Mesenchymal stem cell (in vitro differentiated cells and primary cell): ENCODE results near the gene LSR.

Source experiments
- DNase-seq: peaks from one replicate; pipeline ENCODE4 v3.0.0-alpha.2; 2013
- H2AFZ ChIP-seq: one replicate; pipeline ENCODE4 v1.6.1; 2013; ENCODE audit warnings: low read depth, mild to moderate bottlenecking, control low read depth, inconsistent platforms, low read length, moderate library complexity
- H2AK5ac ChIP-seq: 2 replicates; pipeline ENCODE4 v1.6.1; 2013; ENCODE audit warnings: low read length, moderate library complexity, mild to moderate bottlenecking, inconsistent platforms; ENCODE audit not compliant: severe bottlenecking
- H2BK120ac ChIP-seq: one replicate; pipeline ENCODE4 v1.6.1; 2013; ENCODE audit warnings: low read depth, mild to moderate bottlenecking, inconsistent platforms, low read length, moderate library complexity
- H2BK12ac ChIP-seq, 2 experiments: one replicate each; pipeline ENCODE4 v1.6.1; 2013; ENCODE audit warnings: inconsistent platforms in 2 of 2, low read length in 2 of 2, mild to moderate bottlenecking in 2 of 2, moderate library complexity in 2 of 2, control low read depth in 1 of 2
- H2BK15ac ChIP-seq: one replicate; pipeline ENCODE4 v1.6.1; 2013; ENCODE audit warnings: mild to moderate bottlenecking, low read depth, inconsistent platforms; ENCODE audit not compliant: poor library complexity, severe bottlenecking
- H2BK5ac ChIP-seq: 2 replicates; pipeline ENCODE4 v1.6.1; 2013; ENCODE audit warnings: low read depth, mild to moderate bottlenecking, low read length, control low read depth, inconsistent platforms; ENCODE audit not compliant: poor library complexity, severe bottlenecking
- H3K14ac ChIP-seq, 2 experiments: one replicate each; pipeline ENCODE4 v1.6.1; 2013; ENCODE audit warnings: inconsistent platforms in 2 of 2, low read length in 2 of 2, control low read depth in 1 of 2, mild to moderate bottlenecking in 1 of 2, moderate library complexity in 1 of 2
- H3K18ac ChIP-seq, 2 experiments: one replicate each; pipeline ENCODE4 v1.6.1; 2013; ENCODE audit warnings: inconsistent platforms in 2 of 2, low read length in 2 of 2, control low read depth in 1 of 2, low read depth in 1 of 2, mild to moderate bottlenecking in 1 of 2
- H3K23ac ChIP-seq, 2 experiments: one replicate each; pipeline ENCODE4 v1.6.1; 2013; ENCODE audit warnings: inconsistent platforms in 2 of 2, low read length in 2 of 2, mild to moderate bottlenecking in 2 of 2, moderate library complexity in 2 of 2, control low read depth in 1 of 2
- H3K27ac ChIP-seq: 2 replicates; pipeline ENCODE4 v1.5.1; 2013; ENCODE audit warnings: mild to moderate bottlenecking, moderate library complexity, low read length, control low read depth, inconsistent platforms; ENCODE audit not compliant: poor library complexity, severe bottlenecking
- H3K27me3 ChIP-seq, 2 experiments: 2 replicates each; pipeline versions ENCODE4 v1.6.1 to v1.7.0; 2013; ENCODE audit warnings: low read length in 2 of 2, mild to moderate bottlenecking in 2 of 2, moderate library complexity in 2 of 2, control low read depth in 1 of 2, inconsistent platforms in 1 of 2; ENCODE audit not compliant: control insufficient read depth in 1 of 2, insufficient read depth in 1 of 2
- H3K36me3 ChIP-seq, 2 experiments: 2 replicates each; pipeline versions ENCODE4 v1.6.1 to v1.7.0; 2013; ENCODE audit warnings: low read length in 2 of 2, control low read depth in 1 of 2, inconsistent platforms in 1 of 2, low read depth in 1 of 2, mild to moderate bottlenecking in 1 of 2; ENCODE audit not compliant: insufficient read depth in 2 of 2, control insufficient read depth in 1 of 2
- H3K4ac ChIP-seq, 2 experiments: one replicate each; pipeline ENCODE4 v1.6.1; 2013; ENCODE audit warnings: inconsistent platforms in 2 of 2, low read length in 2 of 2, mild to moderate bottlenecking in 2 of 2, moderate library complexity in 2 of 2, control low read depth in 1 of 2, low read depth in 1 of 2
- H3K4me1 ChIP-seq: 2 replicates; pipeline ENCODE4 v1.6.1; 2013; ENCODE audit warnings: low read depth, low read length, control low read depth; ENCODE audit not compliant: control insufficient read depth, insufficient read depth
- H3K4me2 ChIP-seq: 2 replicates; pipeline ENCODE4 v1.6.1; 2013; ENCODE audit warnings: low read length, mild to moderate bottlenecking, inconsistent platforms; ENCODE audit not compliant: poor library complexity, severe bottlenecking
- H3K4me3 ChIP-seq, 2 experiments: 2 replicates each; pipeline versions ENCODE4 v1.5.1 to v1.7.0; 2013; ENCODE audit warnings: low read length in 2 of 2, mild to moderate bottlenecking in 2 of 2, control low read depth in 1 of 2, low read depth in 1 of 2; ENCODE audit not compliant: insufficient read depth in 1 of 2
- H3K79me1 ChIP-seq: replicated peaks from 2 replicates; pipeline ENCODE4 v1.6.1; 2013; ENCODE audit warnings: mild to moderate bottlenecking, control low read depth, low read length, inconsistent platforms; ENCODE audit not compliant: poor library complexity, severe bottlenecking
- H3K9ac ChIP-seq: 2 replicates; pipeline ENCODE4 v1.7.0; 2013; ENCODE audit warnings: mild to moderate bottlenecking, low read length, moderate library complexity
- H3K9me3 ChIP-seq: 2 replicates; pipeline ENCODE4 v1.7.0; 2013; ENCODE audit warnings: mild to moderate bottlenecking, low read length; ENCODE audit not compliant: control insufficient read depth
- H4K8ac ChIP-seq: one replicate; pipeline ENCODE4 v1.6.1; 2013; ENCODE audit warnings: inconsistent platforms, mild to moderate bottlenecking, low read length, moderate library complexity
- H4K91ac ChIP-seq: one replicate; pipeline ENCODE4 v1.6.1; 2013; ENCODE audit warnings: mild to moderate bottlenecking, low read length, inconsistent platforms
- WGBS: methylation state at CpG from one replicate; pipeline ENCODE4 v1.1.7; 2013; ENCODE audit warnings: mixed read lengths; 5-methylcytosine and 5-hydroxymethylcytosine counted together

The LSR gene

DNA sequence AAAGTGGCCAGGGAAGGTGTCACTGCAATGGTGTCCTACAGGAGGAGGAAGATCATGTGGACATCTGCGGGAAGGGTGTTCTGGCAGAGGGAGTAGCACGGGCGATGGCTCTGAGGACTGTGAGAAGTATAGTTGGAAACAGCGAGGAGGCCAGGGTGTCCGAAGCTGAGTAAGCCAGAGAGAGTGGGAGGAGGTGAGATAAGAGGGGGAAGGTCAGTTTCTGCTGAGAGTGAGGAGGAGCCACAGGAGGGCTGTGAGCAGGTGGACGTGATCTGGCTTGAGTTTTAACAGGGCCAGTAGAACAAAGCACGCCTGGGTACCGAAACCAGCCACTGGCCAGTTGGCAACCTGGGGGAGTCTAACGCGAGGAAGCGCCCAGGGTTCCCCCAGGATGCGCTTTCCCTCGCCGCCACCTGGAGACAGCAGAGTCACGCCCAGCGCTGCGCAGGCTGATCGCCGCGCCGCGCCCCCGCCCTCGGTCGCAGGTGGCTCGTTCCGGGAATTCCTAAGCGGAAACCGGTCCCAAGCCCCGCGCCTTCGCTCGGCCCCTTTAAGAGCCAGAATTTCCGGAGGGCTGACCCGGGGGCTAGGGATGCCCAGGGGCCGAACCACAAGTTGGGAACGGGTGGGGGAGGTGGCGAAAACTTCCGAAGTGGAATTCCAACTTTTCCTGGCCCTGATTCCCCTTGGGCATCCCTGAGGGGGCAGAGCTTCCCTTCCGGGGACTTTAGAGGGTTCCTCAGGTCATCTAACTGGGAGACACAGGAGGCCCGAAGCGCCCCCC, 1.1 kb upstream of the LSR start:
- 2% methylated on average over 41 of the region's 42 CpGs for WGBS
- H3K9ac ChIP-seq = no peak overlapping the region
- peaks cover 10% of the 10 kb centered on the region for H3K9me3 ChIP-seq
- H3K27me3 ChIP-seq = peaks cover 45 to 61% of the 10 kb centered on the region in 2 experiments
- H2BK12ac ChIP-seq = no peak overlapping the region
- no peak overlapping the region for H4K91ac ChIP-seq
- no peak overlapping the region for H2BK120ac ChIP-seq
- no peak overlapping the region for H3K4ac ChIP-seq
- H3K14ac ChIP-seq = no peak overlapping the region
- no peak overlapping the region for H2AFZ ChIP-seq
- no peak overlapping the region for H2AK5ac ChIP-seq
- H3K4me1 ChIP-seq = peaks cover 17% of the 10 kb centered on the region
- no peaks in the 10 kb centered on the region for H3K79me1 ChIP-seq
- H3K36me3 ChIP-seq = no peaks in the 10 kb centered on the region
- H3K18ac ChIP-seq = no peak overlapping the region
- H2BK5ac ChIP-seq = no peak overlapping the region
- H2BK15ac ChIP-seq = no peak overlapping the region
- no peak overlapping the region for H3K4me2 ChIP-seq
- peak overlapping the region in 1 of 2 experiments; percentile 42 for H3K23ac ChIP-seq
- peak overlapping the region in 1 of 2 experiments; percentile 49 for H3K4me3 ChIP-seq
- no peak overlapping the region for H3K27ac ChIP-seq
- H4K8ac ChIP-seq = no peak overlapping the region
- no peak for DNase-seq

DNA sequence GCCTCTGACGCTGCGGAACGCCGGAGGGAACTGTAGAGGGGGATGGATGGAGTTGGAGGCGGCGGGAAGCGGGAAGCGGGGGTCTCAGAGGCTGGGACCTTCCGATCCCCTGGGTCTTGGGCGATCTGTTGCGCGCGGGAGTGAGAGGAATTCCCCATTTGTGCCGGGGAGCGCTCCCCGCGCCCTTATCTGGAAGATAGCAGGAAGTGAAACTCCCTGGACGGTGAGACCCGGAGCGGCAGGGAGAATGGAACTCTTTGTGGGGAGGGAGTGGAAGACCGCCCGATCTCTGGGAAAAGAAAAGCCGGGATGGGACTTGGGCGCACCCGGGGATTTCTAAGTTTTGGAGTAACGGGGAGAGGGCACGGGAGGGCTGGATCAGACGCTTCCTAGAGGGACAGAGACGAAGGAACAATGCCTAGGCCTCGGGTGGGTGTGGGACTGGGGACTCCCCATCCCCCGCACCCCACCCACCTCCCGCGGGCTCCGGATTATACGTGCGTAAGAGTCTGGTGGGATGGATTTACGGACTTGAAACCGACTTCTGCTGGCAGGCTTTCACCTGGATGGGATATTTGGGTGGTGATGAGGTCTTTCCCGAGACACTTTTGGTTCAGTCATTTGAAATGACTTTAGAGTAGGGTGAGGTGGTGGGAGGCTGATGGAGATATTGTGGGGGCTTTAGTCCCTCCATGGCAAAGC, 495 bp downstream of the LSR start:
- Histone ChIP-seq H3K4me2 (peak overlapping the region; percentile 11), H4K8ac (no peak overlapping the region), H3K4ac (no peak overlapping the region), H2AK5ac (no peak overlapping the region), H3K14ac (no peak overlapping the region), H2BK15ac (no peak overlapping the region), H3K9me3 (peaks cover 10% of the 10 kb centered on the region), H2BK5ac (no peak overlapping the region), H2AFZ (no peak overlapping the region), H3K23ac (no peak overlapping the region), H2BK120ac (no peak overlapping the region), H3K9ac (no peak overlapping the region), H3K79me1 (no peaks in the 10 kb centered on the region), H4K91ac (no peak overlapping the region), H2BK12ac (no peak overlapping the region), H3K4me1 (peaks cover 19% of the 10 kb centered on the region), H3K36me3 (no peaks in the 10 kb centered on the region), H3K27ac (no peak overlapping the region), H3K27me3 (peaks cover 45 to 63% of the 10 kb centered on the region in 2 experiments), H3K4me3 (no peak overlapping the region), H3K18ac (no peak overlapping the region)
- DNase-seq = no peak
- 4% methylated on average over 28 of the region's 39 CpGs for WGBS

DNA sequence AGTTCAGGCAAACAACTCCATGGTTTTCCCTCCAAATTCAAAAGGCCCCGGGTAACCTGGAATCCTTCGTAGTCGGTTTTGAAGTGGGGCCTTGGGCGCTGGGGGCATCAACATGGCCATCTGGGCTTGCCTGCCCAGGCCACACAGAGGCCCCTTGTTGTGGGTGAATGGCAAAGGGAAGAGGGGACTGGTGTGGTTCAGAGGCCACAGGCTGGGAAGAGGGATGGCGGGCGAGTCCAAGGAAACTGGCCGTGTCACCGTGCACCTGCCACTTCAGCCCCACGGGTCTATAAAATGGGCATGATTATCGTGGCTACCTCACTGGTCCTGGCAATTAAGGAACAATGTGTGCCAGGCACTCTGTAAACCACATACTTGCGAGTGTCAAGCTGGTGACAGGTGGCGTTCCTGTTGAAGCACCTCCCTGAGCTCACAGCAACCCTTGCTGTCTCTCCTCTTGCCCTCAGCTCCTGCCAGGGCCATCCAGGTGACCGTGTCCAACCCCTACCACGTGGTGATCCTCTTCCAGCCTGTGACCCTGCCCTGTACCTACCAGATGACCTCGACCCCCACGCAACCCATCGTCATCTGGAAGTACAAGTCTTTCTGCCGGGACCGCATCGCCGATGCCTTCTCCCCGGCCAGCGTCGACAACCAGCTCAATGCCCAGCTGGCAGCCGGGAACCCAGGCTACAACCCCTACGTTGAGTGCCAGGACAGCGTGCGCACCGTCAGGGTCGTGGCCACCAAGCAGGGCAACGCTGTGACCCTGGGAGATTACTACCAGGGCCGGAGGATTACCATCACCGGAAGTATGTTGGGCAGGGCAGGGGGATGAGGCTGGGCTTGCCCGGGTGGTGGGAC, 1.3 kb downstream of the LSR start:
- Histone ChIP-seq H3K14ac (peak overlapping the region in 1 of 2 experiments; percentile 9), H3K36me3 (no peaks in the 10 kb centered on the region), H3K9me3 (peaks cover 4% of the 10 kb centered on the region), H2AFZ (no peak overlapping the region), H3K18ac (no peak overlapping the region), H3K4me1 (peaks cover 19% of the 10 kb centered on the region), H3K4me2 (no peak overlapping the region), H4K8ac (no peak overlapping the region), H3K9ac (no peak overlapping the region), H3K79me1 (no peaks in the 10 kb centered on the region), H2BK120ac (no peak overlapping the region), H3K23ac (no peak overlapping the region), H3K4ac (no peak overlapping the region), H2BK15ac (no peak overlapping the region), H3K27ac (no peak overlapping the region), H3K27me3 (peaks cover 45 to 67% of the 10 kb centered on the region in 2 experiments), H2BK5ac (no peak overlapping the region), H3K4me3 (no peak overlapping the region), H4K91ac (no peak overlapping the region), H2BK12ac (no peak overlapping the region), H2AK5ac (no peak overlapping the region)
- DNase-seq = no peak
- 87% methylated on average over 34 of the region's 34 CpGs for WGBS

DNA sequence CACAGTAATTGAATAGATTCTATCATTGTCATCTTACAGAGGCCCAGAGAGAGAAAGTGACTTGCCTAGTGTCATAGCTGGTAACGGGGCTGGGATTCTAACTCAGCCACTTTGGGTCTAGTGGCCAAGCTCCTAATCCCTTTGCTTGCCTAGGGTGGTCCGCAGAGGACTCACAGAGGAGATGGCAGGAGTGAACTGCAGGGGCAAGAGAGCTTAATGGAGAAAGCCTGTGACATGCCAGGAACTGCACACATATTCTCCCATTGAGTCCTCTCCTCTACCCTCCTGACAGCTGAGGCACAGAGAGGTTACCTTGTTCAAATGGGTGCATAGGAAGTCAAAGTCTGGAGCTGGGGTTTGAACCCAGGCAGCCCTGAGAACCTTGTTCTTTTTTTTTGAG, 2.7 kb downstream of the LSR start:
- Histone ChIP-seq H3K4me1 (peaks cover 19% of the 10 kb centered on the region), H2BK15ac (no peak overlapping the region), H3K27ac (no peak overlapping the region), H3K4ac (no peak overlapping the region), H3K14ac (no peak overlapping the region), H3K79me1 (no peaks in the 10 kb centered on the region), H2AFZ (no peak overlapping the region), H3K4me3 (no peak overlapping the region), H3K23ac (no peak overlapping the region), H3K36me3 (no peaks in the 10 kb centered on the region), H2BK120ac (no peak overlapping the region), H2BK12ac (no peak overlapping the region), H4K8ac (no peak overlapping the region), H2AK5ac (no peak overlapping the region), H3K9me3 (no peaks in the 10 kb centered on the region), H3K9ac (no peak overlapping the region), H4K91ac (no peak overlapping the region), H2BK5ac (no peak overlapping the region), H3K18ac (no peak overlapping the region), H3K4me2 (no peak overlapping the region), H3K27me3 (peaks cover 45 to 61% of the 10 kb centered on the region in 2 experiments)
- no peak for DNase-seq
- WGBS = 70% methylated on average over 2 of the region's 2 CpGs
